ENCODE data around the gene TMEM120A.
"Not testable (repeated sequence)": the region's sequence is repeated elsewhere in the genome, so short reads cannot be mapped to it uniquely, and the experiment has no call there.

Gene TMEM120A

GRCh38 chr7:75994388-75995051 is at the start of gene TMEM120A:
TMEM120A (minus strand) TSS chr7:75994595; CDS start chr7:75994570, 25 bp downstream.
- FAIRE-seq (no peak), DNase-seq (ENCODE audit: insufficient read length, low spot score) (peak; percentile 98)
- no peak for TF ChIP-seq CTCF (IDR thresholded peaks at IDR 0.05; ENCODE audit: insufficient read depth, missing control alignments)

GRCh38 chr7:76040126-76040525 is 45.7 kb upstream of the TMEM120A start:
- DNase-seq (ENCODE audit: insufficient read length, low spot score) (no peak), FAIRE-seq (no peak)
- no peak for TF ChIP-seq CTCF (IDR thresholded peaks at IDR 0.05; ENCODE audit: insufficient read depth, missing control alignments)

- TF ChIP-seq CTCF (IDR thresholded peaks at IDR 0.05; ENCODE audit: insufficient read depth, missing control alignments): no peak
- DNase-seq (ENCODE audit: insufficient read length, low spot score): no peak
- FAIRE-seq: no peak
Observed at GRCh38 chr7:76037310-76037709, 42.9 kb upstream of the TMEM120A start.

- no peak for TF ChIP-seq CTCF (IDR thresholded peaks at IDR 0.05; ENCODE audit: insufficient read depth, missing control alignments)
- FAIRE-seq (no peak), DNase-seq (ENCODE audit: insufficient read length, low spot score) (no peak)
Observed at GRCh38 chr7:76031964-76032363, 37.6 kb upstream of the TMEM120A start.

GRCh38 chr7:76029682-76030081 is 35.3 kb upstream of the TMEM120A start:
- DNase-seq (ENCODE audit: insufficient read length, low spot score); FAIRE-seq: not testable (repeated sequence)

- no peak for TF ChIP-seq CTCF (IDR thresholded peaks at IDR 0.05; ENCODE audit: insufficient read depth, missing control alignments)
Observed at GRCh38 chr7:76023002-76023401, 28.6 kb upstream of the TMEM120A start.

GRCh38 chr7:76022026-76022780 is 27.8 kb upstream of the TMEM120A start:
- FAIRE-seq: no peak
- DNase-seq (ENCODE audit: insufficient read length, low spot score): no peak
- TF ChIP-seq CTCF (IDR thresholded peaks at IDR 0.05; ENCODE audit: insufficient read depth, missing control alignments): no peak

More at GRCh38 chr7:76023002-76023401, 28.6 kb upstream of the TMEM120A start:
- FAIRE-seq (no peak), DNase-seq (ENCODE audit: insufficient read length, low spot score) (no peak)
